SJSA1 (cell line): ENCODE results near the gene SEPTIN10. TPM values are rescaled to one million over a fixed set of nuclear protein-coding genes. Genes with fewer than 3 reads are reported as not detected.
A peak's percentile ranks its signal among the peaks of the same experiment; 100 is the strongest.
"Not testable (repeated sequence)": the region's sequence is repeated elsewhere in the genome, so short reads cannot be mapped to it uniquely, and the experiment has no call there.

Experiments
- DNase-seq, 2 experiments: peaks; one replicate each; pipeline ENCODE4 v3.0.0-alpha.2; 2015 to 2020; ENCODE audit warnings: low spot score in 2 of 2, low read depth in 1 of 2
- H3K27ac ChIP-seq: fragments of 250-450 bp; sonication (Bioruptor Pico); 2 replicates; pipeline ENCODE4 v1.5.1; 2020; ENCODE audit warnings: mild to moderate bottlenecking, moderate library complexity
- H3K27me3 ChIP-seq: fragments of 250-450 bp; sonication (Bioruptor Pico); replicated peaks from 2 replicates; pipeline ENCODE4 v1.5.1; 2020; ENCODE audit warnings: mild to moderate bottlenecking, moderate library complexity
- H3K36me3 ChIP-seq: fragments of 250-450 bp; sonication (Bioruptor Pico); 2 replicates; pipeline ENCODE4 v1.5.1; 2020; ENCODE audit warnings: mild to moderate bottlenecking
- H3K4me1 ChIP-seq: fragments of 250-450 bp; sonication (Bioruptor Pico); replicated peaks from 2 replicates; pipeline ENCODE4 v1.6.1; 2021; ENCODE audit warnings: mild to moderate bottlenecking
- H3K4me3 ChIP-seq: fragments of 250-450 bp; sonication (Bioruptor Pico); 2 replicates; pipeline ENCODE4 v1.5.1; 2020; ENCODE audit warnings: mild to moderate bottlenecking
- H3K9me3 ChIP-seq: fragments of 250-450 bp; sonication (Bioruptor Pico); replicated peaks from 2 replicates; pipeline ENCODE4 v1.5.1; 2020; ENCODE audit warnings: mild to moderate bottlenecking
- total RNA-seq: library from RNA; depleted of rRNA; stranded (reverse); fragments of >200 nt; shearing (Covaris generic); gene quantifications from 2 replicates; pipeline ENCODE4 v1.2.3, GENCODE V29; 2014

SEPTIN10 gene
- total RNA-seq, 1 experiment from 2014 or later = 103 TPM

- DNase-seq = no peak
- Histone ChIP-seq H3K4me3 (no peak overlapping the region), H3K27me3 (no peaks in the 10 kb centered on the region), H3K4me1 (peaks cover 41% of the 10 kb centered on the region), H3K36me3 (peaks cover 17% of the 10 kb centered on the region), H3K27ac (no peak overlapping the region), H3K9me3 (no peaks in the 10 kb centered on the region)
Measured at GRCh38 chr2:109602617-109603188, 11.1 kb downstream of the SEPTIN10 start.

- Histone ChIP-seq H3K4me3 (no peak overlapping the region), H3K27ac (no peak overlapping the region), H3K4me1 (peaks cover 41% of the 10 kb centered on the region), H3K9me3 (no peaks in the 10 kb centered on the region), H3K27me3 (no peaks in the 10 kb centered on the region), H3K36me3 (peaks cover 17% of the 10 kb centered on the region)
- no peak for DNase-seq
Measured at GRCh38 chr2:109601783-109602182, 12.0 kb downstream of the SEPTIN10 start.

GRCh38 chr2:109597283-109597682, 16.5 kb downstream of the SEPTIN10 start:
- peak overlapping the region; percentile 18; the same call in 1 of the 2 replicates for H3K27ac ChIP-seq
- H3K9me3 ChIP-seq = no peaks in the 10 kb centered on the region
- peaks cover 45% of the 10 kb centered on the region for H3K4me1 ChIP-seq
- H3K27me3 ChIP-seq = no peaks in the 10 kb centered on the region
- peaks cover 24% of the 10 kb centered on the region for H3K36me3 ChIP-seq
- peak; percentile 73 to 81 for DNase-seq
- H3K4me3 ChIP-seq = no peak overlapping the region

GRCh38 chr2:109595644-109596043, 18.1 kb downstream of the SEPTIN10 start:
- Histone ChIP-seq H3K36me3 (peaks cover 32% of the 10 kb centered on the region), H3K27me3 (no peaks in the 10 kb centered on the region), H3K4me3 (no peak overlapping the region), H3K9me3 (no peaks in the 10 kb centered on the region), H3K27ac (no peak overlapping the region), H3K4me1 (peaks cover 58% of the 10 kb centered on the region)
- DNase-seq = no peak

GRCh38 chr2:109594246-109594885, 19.4 kb downstream of the SEPTIN10 start:
- H3K4me3 ChIP-seq = no peak overlapping the region
- peaks cover 58% of the 10 kb centered on the region for H3K4me1 ChIP-seq
- H3K36me3 ChIP-seq = peaks cover 38% of the 10 kb centered on the region
- no peaks in the 10 kb centered on the region for H3K9me3 ChIP-seq
- DNase-seq = no peak
- H3K27me3 ChIP-seq = no peaks in the 10 kb centered on the region
- no peak overlapping the region for H3K27ac ChIP-seq

GRCh38 chr2:109592905-109593304, 20.9 kb downstream of the SEPTIN10 start:
- Histone ChIP-seq H3K27ac (no peak overlapping the region), H3K9me3 (no peaks in the 10 kb centered on the region), H3K27me3 (no peaks in the 10 kb centered on the region), H3K4me3 (no peak overlapping the region), H3K36me3 (peaks cover 42% of the 10 kb centered on the region), H3K4me1 (peaks cover 52% of the 10 kb centered on the region)
- DNase-seq = no peak

- no peaks in the 10 kb centered on the region for H3K27me3 ChIP-seq
- H3K27ac ChIP-seq = no peak overlapping the region
- DNase-seq = no peak
Measured at GRCh38 chr2:109591206-109591605, 22.6 kb downstream of the SEPTIN10 start.

GRCh38 chr2:109586687-109587086, 27.1 kb downstream of the SEPTIN10 start:
- H3K36me3 ChIP-seq = peaks cover 63% of the 10 kb centered on the region
- H3K4me3 ChIP-seq = no peak overlapping the region
- DNase-seq = no peak
- H3K27me3 ChIP-seq = no peaks in the 10 kb centered on the region
- H3K27ac ChIP-seq = no peak overlapping the region
- H3K4me1 ChIP-seq = peaks cover 35% of the 10 kb centered on the region
- no peaks in the 10 kb centered on the region for H3K9me3 ChIP-seq

More at GRCh38 chr2:109591206-109591605, 22.6 kb downstream of the SEPTIN10 start:
- H3K9me3 ChIP-seq = no peaks in the 10 kb centered on the region
- peaks cover 51% of the 10 kb centered on the region for H3K36me3 ChIP-seq
- H3K4me3 ChIP-seq = no peak overlapping the region
- peaks cover 35% of the 10 kb centered on the region for H3K4me1 ChIP-seq

GRCh38 chr2:109582928-109583895, 30.6 kb downstream of the SEPTIN10 start:
- Histone ChIP-seq H3K36me3 (peaks cover 58% of the 10 kb centered on the region), H3K27me3 (no peaks in the 10 kb centered on the region), H3K4me1 (peaks cover 26% of the 10 kb centered on the region), H3K27ac (peak overlapping the region; percentile 2; the same call in 1 of the 2 replicates), H3K9me3 (no peaks in the 10 kb centered on the region), H3K4me3 (no peak overlapping the region)
- DNase-seq = peak in 1 of 2 experiments; percentile 54

GRCh38 chr2:109577630-109578029, 36.1 kb downstream of the SEPTIN10 start:
- not testable (repeated sequence) for DNase-seq, H3K4me1 ChIP-seq, H3K4me3 ChIP-seq, H3K27ac ChIP-seq, H3K9me3 ChIP-seq, H3K27me3 ChIP-seq
- H3K36me3 ChIP-seq = peaks cover 57% of the 10 kb centered on the region

- Histone ChIP-seq H3K4me3 (no peak overlapping the region), H3K4me1 (no peaks in the 10 kb centered on the region), H3K9me3 (no peaks in the 10 kb centered on the region), H3K27me3 (no peaks in the 10 kb centered on the region), H3K27ac (no peak overlapping the region), H3K36me3 (peaks cover 55% of the 10 kb centered on the region)
- DNase-seq = no peak
Measured at GRCh38 chr2:109575373-109575772, 38.4 kb downstream of the SEPTIN10 start.

- H3K4me1 ChIP-seq = peaks cover 12% of the 10 kb centered on the region
- H3K27ac ChIP-seq = no peak overlapping the region
Measured at GRCh38 chr2:109563980-109564550, 49.7 kb downstream of the SEPTIN10 start.

GRCh38 chr2:109563288-109563687, 50.5 kb downstream of the SEPTIN10 start:
- Histone ChIP-seq H3K27ac (no peak overlapping the region), H3K9me3 (no peaks in the 10 kb centered on the region), H3K27me3 (no peaks in the 10 kb centered on the region), H3K4me3 (no peak overlapping the region), H3K36me3 (peaks cover 67% of the 10 kb centered on the region), H3K4me1 (peaks cover 20% of the 10 kb centered on the region)
- no peak for DNase-seq

More at GRCh38 chr2:109563980-109564550, 49.7 kb downstream of the SEPTIN10 start:
- no peaks in the 10 kb centered on the region for H3K27me3 ChIP-seq
- H3K36me3 ChIP-seq = peaks cover 64% of the 10 kb centered on the region
- no peaks in the 10 kb centered on the region for H3K9me3 ChIP-seq
- no peak for DNase-seq
- no peak overlapping the region for H3K4me3 ChIP-seq
